NCI-H187 treated with DMSO at 0.1 percent for 48 hours (cell line): ENCODE measurements around the gene MSI1.

ENCODE experiments used
- DNase-seq: peaks from one replicate; lab custom pipeline; 2025; lab: John Stamatoyannopoulos, UW

MSI1 gene

GRCh38 chr12:120321382-120322202 lies 47.4 kb downstream of the MSI1 start:
- DNase-seq: no peak

DNA sequence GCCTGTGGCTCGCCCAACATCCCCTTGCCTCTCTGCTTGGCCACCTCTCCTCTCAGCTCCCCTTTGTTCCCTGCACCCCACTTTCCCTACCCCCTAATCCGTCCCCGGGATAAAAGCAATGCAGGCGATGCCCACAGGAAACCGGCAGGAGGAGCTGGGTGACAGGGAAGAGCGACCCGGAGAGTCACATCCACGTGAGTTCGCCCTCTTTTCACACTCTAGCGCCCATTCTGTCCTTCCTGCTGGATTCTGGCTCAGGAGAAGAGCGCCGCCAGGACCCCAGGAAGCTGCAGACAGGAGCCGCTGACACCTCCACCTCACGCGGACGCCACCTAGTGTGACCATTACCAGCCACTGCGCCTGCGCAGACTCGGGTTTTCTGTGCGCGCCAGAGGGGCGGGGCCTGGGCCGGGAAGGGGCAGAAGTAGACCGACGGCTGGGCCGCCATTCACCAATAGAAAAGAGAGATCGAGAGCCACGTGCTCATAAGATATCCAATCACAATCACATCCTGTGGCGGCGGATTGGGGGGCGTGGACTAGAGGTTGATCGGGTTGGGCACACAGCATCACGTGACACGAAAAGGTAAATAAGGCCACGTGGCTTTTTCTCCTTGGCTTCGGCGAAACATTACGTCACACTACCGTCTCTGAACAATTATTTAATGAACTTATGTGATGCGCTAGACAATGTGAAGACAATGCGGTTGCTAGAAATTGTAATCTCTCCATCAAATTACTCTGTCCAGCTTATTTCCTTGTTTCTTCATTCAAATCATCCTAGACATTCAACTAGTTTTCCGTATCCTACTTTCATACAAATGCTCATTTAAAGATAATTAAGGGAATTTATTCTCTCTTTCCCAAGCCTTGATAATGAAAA lies 51.5 kb downstream of the MSI1 start:
- DNase-seq: peak; percentile 100

GRCh38 chr12:120316798-120317223 lies 52.2 kb downstream of the MSI1 start:
- DNase-seq: no peak

DNA sequence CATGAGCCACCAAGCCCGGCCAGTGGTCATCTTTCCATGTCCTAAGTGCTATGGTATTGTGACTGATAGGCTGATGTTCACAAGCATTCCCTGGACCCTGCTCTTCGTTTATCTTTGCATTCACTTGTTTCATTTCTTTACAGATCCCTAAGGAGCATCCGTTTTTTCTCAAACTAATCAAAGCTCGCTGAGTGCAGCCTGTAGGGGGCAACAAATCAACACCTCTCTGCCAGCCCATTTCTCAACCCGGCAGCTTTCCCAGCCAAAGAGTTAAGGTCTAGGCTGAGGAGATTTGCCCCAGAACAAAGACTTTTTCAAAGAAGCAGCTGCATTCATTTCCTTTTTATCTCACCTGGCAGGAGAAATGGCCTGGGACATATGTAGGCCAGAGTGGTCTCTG lies 54.7 kb downstream of the MSI1 start:
- DNase-seq: no peak

DNA sequence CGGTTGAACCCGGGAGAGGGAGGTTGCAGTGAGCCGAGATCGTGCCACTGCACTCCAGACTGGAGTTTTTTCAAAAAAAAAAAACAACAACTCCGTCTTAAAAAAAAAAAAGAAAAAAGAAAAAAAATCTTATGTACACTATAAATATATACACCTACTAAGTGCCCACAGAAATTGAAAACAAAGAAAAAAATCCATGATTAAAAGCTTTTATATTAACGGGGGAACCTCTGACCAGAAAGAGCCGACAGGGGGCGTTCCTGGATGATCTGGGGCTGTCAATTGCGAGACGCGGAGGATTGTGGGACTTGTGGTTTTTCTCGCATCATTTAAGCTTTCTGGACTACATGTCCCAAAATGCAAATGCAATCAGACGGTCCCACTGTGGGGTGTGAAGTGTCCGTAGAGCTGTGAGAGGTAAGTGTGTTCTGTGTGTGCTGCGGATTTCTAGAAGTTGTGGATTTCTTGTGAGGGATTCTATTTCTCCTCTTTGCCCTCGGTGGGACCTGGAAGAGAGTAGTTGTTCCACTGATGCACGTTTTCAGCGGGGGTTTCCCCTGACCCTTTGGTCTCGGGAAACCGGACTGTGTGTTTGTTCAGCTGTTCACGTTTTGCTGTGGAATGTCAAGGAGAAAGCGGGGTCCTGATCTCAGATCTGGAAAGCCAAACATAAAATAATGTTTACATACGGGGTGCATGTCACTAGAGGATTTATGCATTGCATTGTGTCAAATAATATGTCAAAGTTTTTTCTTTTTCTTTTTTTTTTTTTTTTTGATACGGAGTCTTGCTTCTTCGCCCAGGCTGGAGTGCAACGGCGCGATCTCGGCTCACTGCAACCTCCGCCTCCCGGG lies 66.8 kb downstream of the MSI1 start, which contains the start of gene SIRT4:
Gene SIRT4, plus strand, starts transcription at position 360 of the 854 bp plus-strand sequence. CDS start 1,241 bp downstream, outside the sequence.
- peak; percentile 78 for DNase-seq

GRCh38 chr12:120292661-120293531 lies 76.1 kb downstream of the MSI1 start, which contains the start of gene RNU4-1:
Gene RNU4-1, minus strand, starts transcription at chr12:120293237.
- no peak for DNase-seq

DNA sequence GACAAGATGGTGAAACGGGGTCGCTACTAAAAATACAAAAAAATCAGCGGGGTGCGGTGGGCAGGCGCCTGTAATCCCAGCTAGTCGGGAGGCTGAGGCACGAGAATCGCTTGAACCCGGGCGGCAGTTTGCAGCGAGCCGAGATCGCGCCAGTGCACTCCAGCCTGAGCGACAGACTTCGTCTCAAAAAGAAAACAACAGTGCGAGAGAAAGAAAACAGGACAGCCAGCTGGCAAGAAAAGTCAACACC lies 76.6 kb downstream of the MSI1 start:
- DNase-seq: no peak
